Measurements from ENCODE around the gene SARDH. TPM values are rescaled to one million over a fixed set of nuclear protein-coding genes. Genes with fewer than 3 reads are reported as not detected.
"Not testable (repeated sequence)": the region's sequence is repeated elsewhere in the genome, so short reads cannot be mapped to it uniquely, and the experiment has no call there.

SARDH gene
- polyA plus RNA-seq, 1 donor: 4.5 TPM

GRCh38 chr9:133680976-133681657 lies 57.0 kb downstream of the SARDH start:
- Histone ChIP-seq H3K36me3 (ENCODE audit: control insufficient read depth, insufficient read depth, low read length) (no peaks in the 10 kb centered on the region), H3K4me1 (ENCODE audit: control insufficient read depth, insufficient read depth, low read length) (no peaks in the 10 kb centered on the region), H3K27ac (ENCODE audit: low read length) (no peak overlapping the region), H3K4me3 (ENCODE audit: low read length) (no peak overlapping the region), H3K27me3 (ENCODE audit: control insufficient read depth, insufficient read depth, low read length) (no peaks in the 10 kb centered on the region), H3K9me3 (ENCODE audit: control insufficient read depth, low read depth, low read length) (no peaks in the 10 kb centered on the region)
- DNase-seq: no peak
- 100% methylated on average over 1 of the region's 20 CpGs for WGBS (ENCODE audit: insufficient coverage, low lambda C conversion rate)

GRCh38 chr9:133680250-133680975 lies 57.7 kb downstream of the SARDH start:
- no peak for DNase-seq
- no CpG with 5 or more reads among the region's 21 CpGs for WGBS (ENCODE audit: insufficient coverage, low lambda C conversion rate)
- no peak overlapping the region for H3K27ac ChIP-seq (ENCODE audit: low read length)

GRCh38 chr9:133679466-133680061 lies 58.6 kb downstream of the SARDH start:
- no peak for DNase-seq
- H3K27ac ChIP-seq (ENCODE audit: low read length): no peak overlapping the region
- WGBS (ENCODE audit: insufficient coverage, low lambda C conversion rate): no CpG with 5 or more reads among the region's 35 CpGs
- no peaks in the 10 kb centered on the region for H3K4me1 ChIP-seq (ENCODE audit: control insufficient read depth, insufficient read depth, low read length)
- no peak overlapping the region for H3K4me3 ChIP-seq (ENCODE audit: low read length)
- no peaks in the 10 kb centered on the region for H3K27me3 ChIP-seq (ENCODE audit: control insufficient read depth, insufficient read depth, low read length)
- no peaks in the 10 kb centered on the region for H3K36me3 ChIP-seq (ENCODE audit: control insufficient read depth, insufficient read depth, low read length)
- no peaks in the 10 kb centered on the region for H3K9me3 ChIP-seq (ENCODE audit: control insufficient read depth, low read depth, low read length)

More at GRCh38 chr9:133680250-133680975, 57.7 kb downstream of the SARDH start:
- no peaks in the 10 kb centered on the region for H3K9me3 ChIP-seq (ENCODE audit: control insufficient read depth, low read depth, low read length)
- no peaks in the 10 kb centered on the region for H3K27me3 ChIP-seq (ENCODE audit: control insufficient read depth, insufficient read depth, low read length)
- H3K4me1 ChIP-seq (ENCODE audit: control insufficient read depth, insufficient read depth, low read length): no peaks in the 10 kb centered on the region
- H3K36me3 ChIP-seq (ENCODE audit: control insufficient read depth, insufficient read depth, low read length): no peaks in the 10 kb centered on the region
- no peak overlapping the region for H3K4me3 ChIP-seq (ENCODE audit: low read length)

- no peak overlapping the region for H3K27ac ChIP-seq (ENCODE audit: low read length)
- H3K4me3 ChIP-seq (ENCODE audit: low read length): no peak overlapping the region
- WGBS (ENCODE audit: insufficient coverage, low lambda C conversion rate): no CpG with 5 or more reads among the region's 15 CpGs
- H3K9me3 ChIP-seq (ENCODE audit: control insufficient read depth, low read depth, low read length): no peaks in the 10 kb centered on the region
- H3K36me3 ChIP-seq (ENCODE audit: control insufficient read depth, insufficient read depth, low read length): no peaks in the 10 kb centered on the region
- no peaks in the 10 kb centered on the region for H3K4me1 ChIP-seq (ENCODE audit: control insufficient read depth, insufficient read depth, low read length)
- no peaks in the 10 kb centered on the region for H3K27me3 ChIP-seq (ENCODE audit: control insufficient read depth, insufficient read depth, low read length)
- no peak for DNase-seq
These were observed 59.1 kb downstream of the SARDH start for GRCh38 chr9:133679056-133679455.

GRCh38 chr9:133677126-133678010 lies 60.8 kb downstream of the SARDH start:
- no peaks in the 10 kb centered on the region for H3K27me3 ChIP-seq (ENCODE audit: control insufficient read depth, insufficient read depth, low read length)
- no CpG with 5 or more reads among the region's 17 CpGs for WGBS (ENCODE audit: insufficient coverage, low lambda C conversion rate)
- no peaks in the 10 kb centered on the region for H3K9me3 ChIP-seq (ENCODE audit: control insufficient read depth, low read depth, low read length)
- no peak overlapping the region for H3K27ac ChIP-seq (ENCODE audit: low read length)
- no peak for DNase-seq
- H3K4me1 ChIP-seq (ENCODE audit: control insufficient read depth, insufficient read depth, low read length): no peaks in the 10 kb centered on the region
- no peaks in the 10 kb centered on the region for H3K36me3 ChIP-seq (ENCODE audit: control insufficient read depth, insufficient read depth, low read length)
- H3K4me3 ChIP-seq (ENCODE audit: low read length): no peak overlapping the region

GRCh38 chr9:133676450-133676849 lies 61.7 kb downstream of the SARDH start:
- whole genome bisulfite sequencing (ENCODE audit: insufficient coverage, low lambda C conversion rate): no CpG with 5 or more reads among the region's 10 CpGs
- no peaks in the 10 kb centered on the region for H3K36me3 ChIP-seq (ENCODE audit: control insufficient read depth, insufficient read depth, low read length)
- H3K4me3 ChIP-seq (ENCODE audit: low read length): no peak overlapping the region
- DNase-seq: no peak
- H3K9me3 ChIP-seq (ENCODE audit: control insufficient read depth, low read depth, low read length): peaks cover 2% of the 10 kb centered on the region
- H3K4me1 ChIP-seq (ENCODE audit: control insufficient read depth, insufficient read depth, low read length): no peaks in the 10 kb centered on the region
- H3K27me3 ChIP-seq (ENCODE audit: control insufficient read depth, insufficient read depth, low read length): no peaks in the 10 kb centered on the region
- H3K27ac ChIP-seq (ENCODE audit: low read length): no peak overlapping the region

GRCh38 chr9:133675796-133676195 lies 62.4 kb downstream of the SARDH start:
- H3K9me3 ChIP-seq (ENCODE audit: control insufficient read depth, low read depth, low read length); H3K27me3 ChIP-seq (ENCODE audit: control insufficient read depth, insufficient read depth, low read length); H3K27ac ChIP-seq (ENCODE audit: low read length); DNase-seq; H3K36me3 ChIP-seq (ENCODE audit: control insufficient read depth, insufficient read depth, low read length); H3K4me3 ChIP-seq (ENCODE audit: low read length); H3K4me1 ChIP-seq (ENCODE audit: control insufficient read depth, insufficient read depth, low read length): not testable (repeated sequence)
- WGBS (ENCODE audit: insufficient coverage, low lambda C conversion rate): 100% methylated on average over 1 of the region's 3 CpGs

GRCh38 chr9:133674091-133674490 lies 64.1 kb downstream of the SARDH start:
- H3K36me3 ChIP-seq (ENCODE audit: control insufficient read depth, insufficient read depth, low read length): no peaks in the 10 kb centered on the region
- no CpG with 5 or more reads among the region's 14 CpGs for WGBS (ENCODE audit: insufficient coverage, low lambda C conversion rate)

GRCh38 chr9:133673258-133673655 lies 64.9 kb downstream of the SARDH start:
- H3K36me3 ChIP-seq (ENCODE audit: control insufficient read depth, insufficient read depth, low read length): no peaks in the 10 kb centered on the region
- no peaks in the 10 kb centered on the region for H3K4me1 ChIP-seq (ENCODE audit: control insufficient read depth, insufficient read depth, low read length)
- no peak overlapping the region for H3K4me3 ChIP-seq (ENCODE audit: low read length)
- peaks cover 2% of the 10 kb centered on the region for H3K9me3 ChIP-seq (ENCODE audit: control insufficient read depth, low read depth, low read length)
- no peaks in the 10 kb centered on the region for H3K27me3 ChIP-seq (ENCODE audit: control insufficient read depth, insufficient read depth, low read length)
- no CpG with 5 or more reads among the region's 9 CpGs for WGBS (ENCODE audit: insufficient coverage, low lambda C conversion rate)
- no peak overlapping the region for H3K27ac ChIP-seq (ENCODE audit: low read length)
- DNase-seq: no peak

More at GRCh38 chr9:133674091-133674490, 64.1 kb downstream of the SARDH start:
- H3K9me3 ChIP-seq (ENCODE audit: control insufficient read depth, low read depth, low read length): peaks cover 2% of the 10 kb centered on the region
- H3K27me3 ChIP-seq (ENCODE audit: control insufficient read depth, insufficient read depth, low read length): no peaks in the 10 kb centered on the region
- H3K27ac ChIP-seq (ENCODE audit: low read length): no peak overlapping the region
- DNase-seq: no peak
- H3K4me3 ChIP-seq (ENCODE audit: low read length): no peak overlapping the region
- H3K4me1 ChIP-seq (ENCODE audit: control insufficient read depth, insufficient read depth, low read length): no peaks in the 10 kb centered on the region
